Measurements from ENCODE around the gene UBASH3B.

The UBASH3B gene

GRCh38 chr11:122789907-122790306 lies 134.4 kb downstream of the UBASH3B start:
- DNase-seq = no peak

DNA sequence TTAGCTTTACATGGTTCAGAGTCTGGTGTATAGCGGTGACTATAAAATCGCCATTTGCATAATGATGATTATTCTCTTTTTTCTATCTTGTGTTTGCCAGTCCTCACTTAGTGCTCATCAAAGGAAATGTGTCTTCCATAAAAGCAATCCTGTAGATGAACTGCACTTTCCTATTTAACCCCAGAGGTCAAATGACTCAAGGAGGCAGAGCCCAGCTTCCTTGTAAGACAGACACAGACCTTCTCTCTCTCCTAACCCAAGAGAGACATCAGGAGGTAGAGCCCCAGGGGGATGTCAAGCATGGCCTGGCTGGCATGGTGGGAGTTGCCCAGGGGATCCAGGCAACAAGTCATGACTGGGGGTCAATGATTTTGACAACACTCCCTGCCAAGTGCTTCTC lies 135.9 kb downstream of the UBASH3B start:
- no peak for DNase-seq

- no peak for DNase-seq
These were observed 136.3 kb downstream of the UBASH3B start for GRCh38 chr11:122791836-122792235.

DNA sequence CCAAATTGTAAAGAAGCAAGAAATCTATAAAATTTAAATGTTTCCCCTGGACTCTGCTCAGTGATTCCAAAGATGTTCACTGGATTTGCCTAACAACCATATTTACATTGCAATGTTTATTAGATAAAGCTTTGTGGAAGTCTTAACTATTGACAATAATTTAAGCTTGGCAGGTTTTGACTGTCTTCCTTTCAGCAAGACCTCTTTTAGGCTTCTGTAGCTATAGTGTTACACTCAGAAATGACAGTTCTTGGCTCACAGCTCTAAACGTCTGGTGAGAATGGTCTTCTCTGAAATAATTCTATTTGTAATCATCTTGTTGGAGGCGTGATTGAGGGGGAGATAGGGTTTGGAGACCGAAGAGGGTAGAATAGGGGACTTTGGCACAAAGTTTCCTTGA lies 138.0 kb downstream of the UBASH3B start:
- no peak for DNase-seq

DNA sequence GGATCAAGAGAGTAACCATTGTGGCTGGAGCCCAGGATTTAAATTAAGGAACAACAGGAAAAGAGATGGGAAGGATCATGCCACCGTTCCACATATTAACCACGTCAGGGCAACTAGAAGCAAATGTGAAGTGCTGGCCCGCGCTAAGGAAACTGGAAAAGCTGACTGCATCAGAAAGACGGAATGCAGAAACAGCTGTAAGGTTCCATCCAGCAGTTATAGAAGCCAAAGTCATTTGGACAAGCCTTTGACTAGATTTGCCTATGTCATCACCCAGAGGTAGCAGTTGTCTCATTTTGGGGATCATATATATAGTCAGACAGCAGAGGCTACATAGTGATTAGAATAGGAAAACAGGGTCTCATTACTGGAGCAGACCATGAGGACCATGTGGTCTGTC lies 139.8 kb downstream of the UBASH3B start:
- no peak for DNase-seq

DNA sequence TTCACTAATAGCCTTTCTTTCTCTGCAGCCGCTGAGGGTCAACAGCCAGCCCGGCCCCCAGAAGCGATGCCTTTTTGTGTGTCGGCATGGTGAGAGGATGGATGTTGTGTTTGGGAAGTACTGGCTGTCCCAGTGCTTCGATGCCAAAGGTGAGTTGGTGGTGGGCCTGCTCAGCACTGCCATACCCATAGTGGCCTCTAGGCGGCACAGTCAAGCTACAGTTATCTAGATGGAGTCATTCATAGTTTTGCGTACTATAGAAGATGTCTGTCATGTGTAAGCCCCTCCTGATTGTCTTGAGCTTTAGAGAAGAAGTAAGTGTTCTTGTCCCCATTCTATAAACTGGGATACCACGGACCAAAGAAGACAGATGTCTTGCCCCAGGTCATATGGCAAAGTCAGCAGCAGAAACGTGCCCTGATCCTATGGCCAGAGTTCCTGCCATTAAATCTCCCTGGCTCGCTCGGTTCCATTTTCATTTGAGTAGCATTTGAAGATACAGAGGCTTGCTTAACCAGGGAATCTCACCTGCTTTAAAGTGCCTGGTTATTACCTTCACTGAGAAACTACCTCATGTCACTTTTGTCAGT lies 140.7 kb downstream of the UBASH3B start:
- peak in 2 of 3 experiments; percentile 42 for DNase-seq

DNA sequence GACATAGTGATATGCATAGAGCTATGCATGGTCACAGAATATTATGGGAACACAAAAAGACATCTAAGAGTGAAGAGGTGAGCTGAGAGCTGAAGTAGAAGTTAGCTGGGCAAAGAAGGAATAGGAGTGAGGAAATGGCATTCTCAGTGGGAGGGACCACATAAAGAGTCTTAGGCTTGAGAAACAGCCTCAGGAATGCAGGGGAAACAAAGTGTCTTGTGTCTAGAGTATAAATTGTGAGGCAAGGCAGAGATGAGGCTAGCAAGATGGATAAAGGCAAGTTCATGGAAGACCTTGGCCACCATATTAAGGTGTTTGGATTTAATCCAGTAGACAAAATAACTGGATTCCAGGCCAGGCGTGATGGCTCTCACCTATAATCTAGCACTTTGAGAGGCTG lies 142.1 kb downstream of the UBASH3B start:
- no peak for DNase-seq

DNA sequence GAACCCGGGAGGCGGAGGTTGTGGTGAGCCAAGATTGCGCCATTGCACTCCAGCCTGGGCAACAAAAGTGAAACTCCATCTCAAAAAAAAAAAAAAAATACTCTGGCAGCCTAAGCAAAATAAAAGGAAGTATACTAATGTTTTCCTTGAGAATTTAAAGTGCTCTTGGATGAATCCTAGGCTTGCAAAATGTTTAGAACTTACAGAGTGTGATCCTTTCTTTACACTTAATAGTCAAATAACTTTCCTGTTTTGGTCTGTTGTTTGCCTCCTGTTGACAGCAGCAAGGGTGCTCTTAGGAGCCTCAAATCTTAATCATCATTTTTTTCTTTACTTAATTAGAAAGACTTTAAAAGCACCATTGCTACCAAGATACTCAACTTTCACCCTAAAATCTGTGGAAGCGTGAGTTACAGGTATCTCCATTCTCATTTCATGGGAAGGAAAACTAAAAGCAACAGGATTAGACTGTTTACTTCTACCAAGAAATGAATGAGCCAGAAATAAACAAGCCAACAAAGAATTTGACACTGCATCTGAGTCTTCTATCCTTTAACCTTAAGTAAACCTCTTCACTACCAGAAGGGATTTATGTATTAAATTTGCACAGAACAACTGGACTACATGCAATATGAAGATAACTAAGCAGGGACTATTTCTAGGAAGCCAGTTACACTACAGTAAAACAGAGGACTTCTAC lies 144.0 kb downstream of the UBASH3B start:
- no peak for DNase-seq

DNA sequence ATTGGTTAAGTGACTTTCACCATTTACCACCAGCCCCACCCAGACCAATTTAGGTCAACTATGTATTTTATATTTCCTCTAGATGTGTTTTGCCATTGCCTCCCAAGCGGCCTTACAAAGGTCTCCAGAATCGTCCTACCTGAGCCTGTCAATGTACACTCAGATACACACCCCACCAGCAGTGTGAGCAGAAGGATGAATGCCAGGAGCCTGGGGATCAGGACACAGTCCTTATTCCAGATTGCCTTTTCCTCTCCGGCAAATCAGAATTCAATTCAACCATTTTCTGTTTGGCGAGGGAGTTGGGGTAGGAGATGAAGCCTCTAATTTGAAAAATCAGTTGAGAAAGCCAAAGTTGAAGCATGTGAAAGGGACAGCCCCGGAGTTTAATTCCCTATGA lies 147.4 kb downstream of the UBASH3B start:
- DNase-seq = no peak

- DNase-seq = no peak
These were observed 147.8 kb downstream of the UBASH3B start for GRCh38 chr11:122803306-122803705.

- no peak for DNase-seq
These were observed 148.2 kb downstream of the UBASH3B start for GRCh38 chr11:122803716-122804115.

GRCh38 chr11:122804161-122804560 lies 148.6 kb downstream of the UBASH3B start:
- no peak for DNase-seq

DNA sequence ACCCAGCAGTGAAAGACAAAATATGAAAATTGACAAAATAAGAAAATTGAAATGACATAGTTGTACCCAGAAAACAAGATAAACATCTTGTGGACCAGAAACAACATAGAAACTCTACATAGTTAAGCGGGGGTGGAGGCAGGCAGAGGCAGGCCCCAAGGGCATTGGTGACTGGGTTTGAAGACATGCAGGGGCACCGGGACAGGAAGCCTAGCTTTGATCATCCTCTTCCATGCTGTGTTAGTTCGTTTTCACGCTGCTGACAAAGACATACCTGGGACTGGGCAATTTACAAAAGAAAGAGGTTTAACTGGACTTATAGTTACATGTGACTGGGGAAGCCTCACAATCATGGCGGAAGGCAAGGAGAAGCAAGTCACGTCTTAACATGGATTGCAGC lies 149.3 kb downstream of the UBASH3B start:
- no peak for DNase-seq

- DNase-seq = no peak
These were observed 152.4 kb downstream of the UBASH3B start for GRCh38 chr11:122807731-122808477.

DNA sequence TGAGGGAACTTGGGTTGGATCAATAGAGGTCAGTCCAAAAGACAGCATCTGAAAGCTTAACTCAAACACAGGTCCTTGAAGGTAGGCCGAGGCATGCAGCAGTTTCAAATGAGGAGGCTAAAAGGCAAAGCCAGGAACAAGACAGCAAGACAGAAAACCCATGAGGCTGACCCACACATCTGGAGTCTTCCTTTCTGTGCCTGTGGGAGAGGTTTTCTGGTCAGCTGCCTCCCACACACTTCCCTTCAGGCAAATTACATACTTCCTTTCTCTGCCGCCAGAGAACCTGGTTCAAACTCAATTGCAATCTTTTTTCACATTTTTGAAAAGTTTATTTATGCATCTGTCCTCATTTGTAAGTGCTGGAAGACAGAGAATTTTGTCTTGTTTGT lies 153.0 kb downstream of the UBASH3B start:
- DNase-seq = no peak

DNA sequence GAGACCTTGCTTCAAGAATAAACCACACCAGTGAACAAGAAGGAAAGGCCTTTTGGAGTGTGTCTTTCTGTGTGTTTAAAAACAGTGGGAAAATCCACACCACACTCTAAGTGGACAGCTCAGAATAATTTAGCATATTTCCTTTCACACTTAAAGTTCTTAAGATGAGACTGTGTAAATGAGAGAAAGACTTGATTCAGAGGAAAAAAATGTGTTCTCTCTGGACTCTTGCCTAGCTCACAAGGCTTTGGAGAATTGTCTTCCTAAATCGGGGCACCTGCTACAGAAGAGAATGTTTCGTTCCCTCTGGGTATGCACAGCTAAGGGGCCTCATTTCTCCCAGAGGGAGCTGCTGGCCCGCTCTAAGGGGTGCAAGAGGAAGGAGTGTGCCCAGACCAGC lies 154.3 kb downstream of the UBASH3B start:
- DNase-seq = no peak

GRCh38 chr11:122811721-122812120 lies 156.2 kb downstream of the UBASH3B start:
- DNase-seq = no peak

GRCh38 chr11:122812638-122813037 lies 157.1 kb downstream of the UBASH3B start:
- DNase-seq = no peak

GRCh38 chr11:122813176-122813893 lies 157.8 kb downstream of the UBASH3B start:
- DNase-seq = no peak

GRCh38 chr11:122813894-122814270 lies 158.4 kb downstream of the UBASH3B start:
- no peak for DNase-seq

DNA sequence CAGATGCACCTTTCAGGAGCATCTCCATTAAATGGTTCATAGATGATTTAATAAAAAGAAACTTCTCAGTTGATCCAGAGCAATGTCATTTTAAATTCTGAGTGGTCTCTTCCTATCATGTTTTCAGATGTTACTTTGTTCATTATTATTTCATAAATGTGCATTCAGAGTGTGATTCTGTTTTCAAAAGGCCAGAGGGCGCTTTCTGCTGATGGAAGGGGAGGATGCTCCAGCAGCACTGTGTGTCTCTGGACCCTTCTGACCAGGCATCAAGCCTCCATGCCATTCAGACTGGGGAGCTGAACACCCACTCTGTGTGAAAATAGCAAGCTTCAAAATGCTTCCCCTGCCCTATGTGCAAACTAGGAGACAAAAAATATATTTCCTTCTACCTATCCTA lies 158.9 kb downstream of the UBASH3B start:
- DNase-seq = peak in 1 of 3 experiments; percentile 14

DNA sequence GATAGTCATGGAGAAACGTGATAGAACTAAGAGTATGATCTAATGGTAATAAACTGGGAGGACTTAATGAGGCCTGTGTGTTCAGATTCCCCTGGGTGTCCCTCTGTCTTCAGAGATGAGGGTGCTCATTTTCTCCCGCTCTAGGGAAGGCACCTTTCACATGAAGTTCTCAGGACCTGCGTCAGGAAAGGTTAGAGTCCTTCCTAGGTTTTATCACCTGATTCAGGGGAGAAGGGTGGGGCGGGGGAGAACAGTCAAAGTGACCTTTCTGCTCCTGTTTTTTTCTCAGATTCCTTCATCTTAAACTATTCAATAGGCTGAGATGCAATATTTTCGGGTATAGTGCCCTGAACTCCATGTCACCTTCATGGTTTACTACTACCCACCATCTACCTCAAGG lies 160.4 kb downstream of the UBASH3B start:
- DNase-seq = no peak

GRCh38 chr11:122816761-122817520 lies 161.4 kb downstream of the UBASH3B start:
- no peak for DNase-seq
